DOHH2 (cell line): ENCODE data around the gene OLAH.

ENCODE experiments used
- CTCF ChIP-seq: fragments of 200-600 bp; sonication (generic); IDR thresholded peaks from one replicate; pipeline ENCODE4 v1.5.1; 2014; ENCODE audit warnings: antibody characterized with exemption, mild to moderate bottlenecking, low read depth, low read length; ENCODE audit not compliant: poor library complexity, severe bottlenecking
- EZH2phosphoT487 ChIP-seq: fragments of 200-600 bp; sonication (generic); IDR thresholded peaks from 2 replicates; pipeline ENCODE4 v1.6.1; 2017; ENCODE audit warnings: borderline replicate concordance, mild to moderate bottlenecking, antibody characterized with exemption, low read length, moderate library complexity, mixed read lengths

- TF ChIP-seq CTCF (no peak), EZH2phosphoT487 (no peak)
These were observed 6.1 kb upstream of the OLAH start for GRCh38 chr10:15037691-15038090.
